Liver (tissue), 9 donors: ENCODE data around the gene MARK3. TPM values are rescaled to one million over a fixed set of nuclear protein-coding genes. Genes with fewer than 3 reads are reported as not detected.

Experiments
- DNase-seq: peaks from one replicate; pipeline ENCODE4 v3.0.0-alpha.2; 2017; ENCODE audit warnings: low spot score
- H3K27ac ChIP-seq, 2 donors: one replicate each; pipeline ENCODE4 v1.7.0; 2013; ENCODE audit warnings: inconsistent platforms in 2 of 2, low read length in 2 of 2, control low read depth in 1 of 2, low read depth in 1 of 2, mild to moderate bottlenecking in 1 of 2
- H3K27me3 ChIP-seq, 4 donors: one replicate each; pipeline versions ENCODE4 v1.6.1 to v1.7.0; 2013; ENCODE audit warnings: low read length in 3 of 4, inconsistent platforms in 1 of 4, mild to moderate bottlenecking in 1 of 4, moderate library complexity in 1 of 4; ENCODE audit not compliant: control insufficient read depth in 4 of 4, insufficient read depth in 4 of 4
- H3K36me3 ChIP-seq, 4 donors: one replicate each; pipeline versions ENCODE4 v1.6.1 to v1.7.0; 2013; ENCODE audit warnings: low read length in 3 of 4, mild to moderate bottlenecking in 3 of 4, low read depth in 1 of 4, moderate library complexity in 1 of 4; ENCODE audit not compliant: control insufficient read depth in 4 of 4, insufficient read depth in 3 of 4
- H3K4me1 ChIP-seq, 4 donors: one replicate each; pipeline versions ENCODE4 v1.6.1 to v1.7.0; 2013; ENCODE audit warnings: low read length in 3 of 4, mild to moderate bottlenecking in 3 of 4, moderate library complexity in 1 of 4; ENCODE audit not compliant: control insufficient read depth in 4 of 4, insufficient read depth in 4 of 4
- H3K4me3 ChIP-seq, 3 donors: one replicate each; pipeline versions ENCODE4 v1.6.1 to v1.7.0; 2013; ENCODE audit warnings: low read length in 3 of 3, control low read depth in 1 of 3, low read depth in 1 of 3, mild to moderate bottlenecking in 1 of 3
- H3K9ac ChIP-seq, 2 donors: one replicate each; pipeline ENCODE4 v1.7.0; 2013; ENCODE audit warnings: low read length in 2 of 2, mild to moderate bottlenecking in 2 of 2, moderate library complexity in 2 of 2, control low read depth in 1 of 2, low read depth in 1 of 2
- H3K9me3 ChIP-seq, 4 donors: one replicate each; pipeline versions ENCODE4 v1.6.1 to v1.7.0; 2013; ENCODE audit warnings: low read length in 3 of 4; ENCODE audit not compliant: control insufficient read depth in 4 of 4
- ATF3 ChIP-seq: IDR thresholded peaks from 2 replicates; pipeline ENCODE4 v1.6.1; 2016; ENCODE audit warnings: antibody characterized with exemption
- CTCF ChIP-seq: fragments of 150-350 bp; IDR thresholded peaks from 2 replicates; pipeline ENCODE4 v1.5.1; 2017; ENCODE audit warnings: improper control_type of control experiment, low read depth, low read length; ENCODE audit not compliant: missing input control
- EGR1 ChIP-seq, 2 donors: IDR thresholded peaks; 2 replicates each; pipeline ENCODE4 v1.6.1; 2016 to 2018; ENCODE audit warnings: antibody characterized with exemption in 2 of 2, low read depth in 2 of 2
- FOXA1 ChIP-seq: IDR thresholded peaks from 2 replicates; pipeline ENCODE4 v1.6.1; 2016; ENCODE audit warnings: antibody characterized with exemption
- FOXA2 ChIP-seq: IDR thresholded peaks from 2 replicates; pipeline ENCODE4 v1.6.1; 2016; ENCODE audit warnings: antibody characterized with exemption
- GABPA ChIP-seq, 2 donors: IDR thresholded peaks in 1 of 2; conservative IDR thresholded peaks in 1 of 2; 2 replicates each; pipeline ENCODE4 v1.6.1; 2016; ENCODE audit warnings: antibody characterized with exemption in 2 of 2, mild to moderate bottlenecking in 1 of 2, moderate library complexity in 1 of 2
- HNF4A ChIP-seq, 2 donors: conservative IDR thresholded peaks; 2 replicates each; pipeline ENCODE4 v1.6.1; 2016; ENCODE audit warnings: antibody characterized with exemption in 2 of 2, mild to moderate bottlenecking in 2 of 2
- HNF4G ChIP-seq: IDR thresholded peaks from 2 replicates; pipeline ENCODE4 v1.6.1; 2016; ENCODE audit warnings: antibody characterized with exemption
- JUND ChIP-seq, 2 donors: IDR thresholded peaks; 2 replicates each; pipeline ENCODE4 v1.6.1; 2016; ENCODE audit warnings: antibody characterized with exemption in 2 of 2
- MAX ChIP-seq: IDR thresholded peaks from 2 replicates; pipeline ENCODE4 v1.6.1; 2016; ENCODE audit warnings: antibody characterized with exemption
- NR2F2 ChIP-seq: IDR thresholded peaks from 2 replicates; pipeline ENCODE4 v1.6.1; 2016; ENCODE audit warnings: antibody characterized with exemption
- RAD21 ChIP-seq, 2 donors: IDR thresholded peaks; 2 replicates each; pipeline ENCODE4 v1.6.1; 2016; ENCODE audit warnings: antibody characterized with exemption in 2 of 2, mild to moderate bottlenecking in 2 of 2
- RXRA ChIP-seq, 2 donors: IDR thresholded peaks; 2 replicates each; pipeline ENCODE4 v1.6.1; 2017 to 2018; ENCODE audit warnings: antibody characterized with exemption in 2 of 2, mild to moderate bottlenecking in 1 of 2
- SP1 ChIP-seq: IDR thresholded peaks from 2 replicates; pipeline ENCODE4 v1.6.1; 2018; ENCODE audit warnings: antibody characterized with exemption, mild to moderate bottlenecking
- TAF1 ChIP-seq: conservative IDR thresholded peaks from 2 replicates; pipeline ENCODE4 v1.6.1; 2016; ENCODE audit warnings: antibody characterized with exemption, mild to moderate bottlenecking
- YY1 ChIP-seq: IDR thresholded peaks from 2 replicates; pipeline ENCODE4 v1.6.1; 2016; ENCODE audit warnings: antibody characterized with exemption, mild to moderate bottlenecking
- ZBTB33 ChIP-seq: IDR thresholded peaks from 2 replicates; pipeline ENCODE4 v1.6.1; 2016; ENCODE audit warnings: antibody characterized with exemption
- WGBS: extraction: QIAGEN DNeasy Blood & Tissue Kit; methylation state at CpG from one replicate; pipeline ENCODE4 v1.1.7; 2013; 5-methylcytosine and 5-hydroxymethylcytosine counted together
- polyA plus RNA-seq, 2 donors: library from polyadenylated mRNA; stranded (reverse) in 1 of 2; unstranded in 1 of 2; fragments of 200-250 nt in 1 of 2; fragments of >200 nt in 1 of 2; fragmentation: Nextera tagmentation in 1 of 2; extraction: Ambion mirVana in 1 of 2; gene quantifications; one replicate each; pipeline versions ENCODE4 v1.2.1 to v1.2.3, GENCODE V29; 2013 to 2015
- total RNA-seq, 2 donors: library from RNA; depleted of rRNA; stranded (reverse); fragments of >200 nt; gene quantifications; one replicate each; pipeline ENCODE4 v1.2.3, GENCODE V29; 2014
- donor health status: healthy.
- donor health status: healthy.
- donor health status: healthy.
- donor health status: healthy.
- donor health status: healthy.

Gene MARK3
- total and polyA plus RNA-seq, 4 donors, result 14.1 to 86.0 (median 33.0) TPM

GRCh38 chr14:103535081-103535890 is 150.1 kb downstream of the MARK3 start:
- H3K9me3 ChIP-seq, result no peaks in the 10 kb centered on the region
- peaks cover 0 to 23% (median 3%) of the 10 kb centered on the region in 4 donors for H3K36me3 ChIP-seq
- peaks cover under 1 to 13% (median 5%) of the 10 kb centered on the region in 4 donors for H3K4me1 ChIP-seq
- no peak overlapping the region for H3K27ac ChIP-seq
- 87% methylated on average over 21 of the region's 21 CpGs for WGBS
- no peak overlapping the region for H3K9ac ChIP-seq
- no peak for DNase-seq
- H3K4me3 ChIP-seq, result no peak overlapping the region
- H3K27me3 ChIP-seq, result no peaks in the 10 kb centered on the region
- TF ChIP-seq RXRA (IDR thresholded peaks at IDR 0.05), result no peak
- TF ChIP-seq MAX, result no peak
- TF ChIP-seq RAD21 (IDR thresholded peaks at IDR 0.05), result no peak
- TF ChIP-seq YY1, result no peak
- no peak for TF ChIP-seq EGR1 (IDR thresholded peaks at IDR 0.05; ENCODE audit: low read depth in 2 of 2)
- TF ChIP-seq SP1, result no peak
- no peak for TF ChIP-seq ATF3
- no peak for TF ChIP-seq HNF4A (conservative IDR thresholded peaks at IDR 0.05)

GRCh38 chr14:103535891-103536565 is 150.8 kb downstream of the MARK3 start:
- no peak overlapping the region for H3K4me3 ChIP-seq
- H3K9me3 ChIP-seq, result no peaks in the 10 kb centered on the region
- 92% methylated on average over 11 of the region's 11 CpGs for WGBS
- TF ChIP-seq HNF4G (no peak), FOXA2 (no peak), NR2F2 (no peak), HNF4A (conservative IDR thresholded peaks at IDR 0.05) (no peak)
- H3K9ac ChIP-seq, result no peak overlapping the region
- no peak overlapping the region for H3K27ac ChIP-seq
- H3K36me3 ChIP-seq, result peaks cover 0 to 23% (median 3%) of the 10 kb centered on the region in 4 donors
- no peaks in the 10 kb centered on the region for H3K27me3 ChIP-seq
- H3K4me1 ChIP-seq, result peaks cover 0 to 7% (median 0%) of the 10 kb centered on the region in 4 donors
- no peak for DNase-seq

GRCh38 chr14:103536693-103537092 is 151.5 kb downstream of the MARK3 start:
- Histone ChIP-seq H3K27ac (no peak overlapping the region), H3K4me1 (peaks cover 0 to under 1% (median 0%) of the 10 kb centered on the region in 4 donors), H3K9ac (no peak overlapping the region), H3K4me3 (no peak overlapping the region), H3K9me3 (no peaks in the 10 kb centered on the region), H3K36me3 (peaks cover 0 to 23% (median 3%) of the 10 kb centered on the region in 4 donors), H3K27me3 (no peaks in the 10 kb centered on the region)
- WGBS, result 82% methylated on average over 9 of the region's 9 CpGs
- no peak for DNase-seq
- TF ChIP-seq FOXA1 (no peak), RXRA (IDR thresholded peaks at IDR 0.05) (no peak), FOXA2 (no peak), NR2F2 (no peak), ATF3 (no peak), JUND (IDR thresholded peaks at IDR 0.05) (no peak), GABPA (IDR thresholded peaks at IDR 0.05 in 1 of 2, conservative IDR thresholded peaks at IDR 0.05 in 1 of 2) (no peak), HNF4G (no peak), TAF1 (no peak), RAD21 (IDR thresholded peaks at IDR 0.05) (no peak), YY1 (no peak), EGR1 (IDR thresholded peaks at IDR 0.05; ENCODE audit: low read depth in 2 of 2) (no peak), ZBTB33 (no peak), CTCF (no peak), SP1 (no peak), HNF4A (conservative IDR thresholded peaks at IDR 0.05) (no peak)
